ENCODE measurements around the gene RAB3GAP2. TPM values are rescaled to one million over a fixed set of nuclear protein-coding genes. Genes with fewer than 3 reads are reported as not detected.

RAB3GAP2 gene
- total and polyA plus RNA-seq, 2 of the 13 experiments (the other 11 are each of a cell fraction or from before 2014, with no cell fraction given), result 22.6 to 25.0 TPM

DNA sequence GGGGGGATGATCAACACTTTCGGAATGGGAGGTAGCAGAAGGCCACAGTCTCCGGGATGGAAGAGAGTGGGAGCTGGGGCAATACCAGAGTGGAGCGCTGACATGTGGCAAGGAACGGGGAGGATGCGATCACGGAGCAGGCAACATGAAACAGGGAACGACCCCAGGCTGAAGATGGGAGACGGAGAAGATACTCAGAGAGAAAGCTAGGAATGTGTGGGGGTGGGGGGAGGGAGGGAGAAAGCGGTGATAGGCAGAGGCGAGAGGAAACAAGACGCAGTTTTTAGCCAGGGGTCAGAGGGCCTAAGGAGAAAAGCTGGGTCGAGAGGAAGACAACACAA, 577 bp downstream of the RAB3GAP2 start (continued):
- TF ChIP-seq CEBPB (IDR thresholded peaks at IDR 0.05; ENCODE audit: borderline replicate concordance, low read depth, low read length), result no peak
- peak; percentile 57 for TF ChIP-seq PCBP2 (optimal IDR thresholded peaks at IDR 0.05; ENCODE audit: low read depth, low read length, poor library complexity, severe bottlenecking)

DNA sequence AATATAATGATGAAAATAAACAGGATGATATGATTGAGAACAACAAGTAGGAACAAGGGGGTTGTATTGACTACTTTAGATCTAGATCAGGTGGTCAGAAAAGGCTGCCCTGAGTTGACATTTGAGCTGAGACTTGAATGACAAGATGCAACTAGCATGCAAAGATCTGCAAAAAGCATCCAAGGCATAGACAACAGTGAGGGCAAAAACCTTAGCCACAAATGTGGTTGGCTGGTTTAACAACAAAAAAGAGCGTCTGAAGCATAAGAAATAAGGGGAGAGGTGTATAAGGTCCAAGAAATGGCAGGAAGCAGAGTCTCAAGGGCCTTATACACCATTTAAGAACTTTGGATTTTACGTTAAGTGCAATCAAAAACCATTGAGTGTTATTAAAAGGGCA, 3.2 kb downstream of the RAB3GAP2 start:
- peaks cover 3 to 9% of the 10 kb centered on the region in 2 experiments; a peak in 3 of 5 replicates for H3K36me3 ChIP-seq (replicated peaks in 1 of 2; ENCODE audit: control insufficient read depth in 1 of 2, insufficient read depth in 2 of 2, low read length in 2 of 2)
- no peak for FAIRE-seq

DNA sequence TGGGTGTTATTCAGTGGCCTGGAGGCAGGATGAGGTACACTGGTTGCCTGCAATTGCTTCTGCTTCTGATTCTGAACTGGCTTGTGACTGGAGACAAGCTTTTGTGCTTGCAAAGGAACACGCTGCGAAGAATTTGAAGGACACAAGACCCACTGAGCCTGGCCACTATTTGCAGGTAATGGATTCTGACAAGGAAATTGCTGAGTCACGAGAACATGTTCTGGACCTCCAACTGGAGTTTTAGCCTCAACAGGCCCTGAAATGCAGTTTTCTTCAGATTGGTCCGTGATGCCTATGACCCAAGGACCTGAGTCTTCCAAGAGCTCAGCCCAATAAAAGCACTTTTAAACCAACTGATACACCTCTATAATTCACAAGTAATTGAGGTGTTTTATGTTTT, 4.6 kb downstream of the RAB3GAP2 start:
- POLR2A ChIA-PET, result no interaction called here
- Histone ChIP-seq H3K4me3 (replicated peaks in 1 of 3; ENCODE audit: insufficient read depth in 1 of 3, low read depth in 2 of 3, low read length in 3 of 3) (no peak overlapping the region), H3K79me2 (ENCODE audit: insufficient read depth, low read length) (peaks cover 34% of the 10 kb centered on the region), H3K27me3 (ENCODE audit: control insufficient read depth in 1 of 2, insufficient read depth in 2 of 2, low read length in 2 of 2) (no peaks in the 10 kb centered on the region; a peak in 1 of 5 replicates), H3K27ac (ENCODE audit: extremely low read length, insufficient read depth, low read length) (no peak overlapping the region), H4K20me1 (ENCODE audit: insufficient read depth, low read length) (peaks cover 3% of the 10 kb centered on the region; the same call in 1 of the 2 replicates), H2AFZ (ENCODE audit: low read length) (no peak overlapping the region), H3K4me2 (ENCODE audit: low read depth, low read length) (no peak overlapping the region), H3K4me1 (ENCODE audit: insufficient read depth, low read length) (peaks cover 31% of the 10 kb centered on the region), H3K9ac (ENCODE audit: insufficient read depth, low read depth, low read length) (no peak overlapping the region), H3K9me3 (ENCODE audit: low read length) (no peaks in the 10 kb centered on the region), H3K36me3 (replicated peaks in 1 of 2; ENCODE audit: control insufficient read depth in 1 of 2, insufficient read depth in 2 of 2, low read length in 2 of 2) (peaks cover 3 to 9% of the 10 kb centered on the region in 2 experiments; a peak in 3 of 5 replicates)
- FAIRE-seq (no peak), DNase-seq (ENCODE audit: low spot score) (no peak), ATAC-seq (no peak)
- BruUV-seq (replicated peaks), result no TSS peak
- intact Hi-C loops (cut with micrococcal nuclease; ENCODE audit: unreplicated experiment) (no loop called here), in situ Hi-C loops (cut with HindIII; ENCODE audit: extremely low pct_ligation_motif_present, low pct_unique_long_range_greater_than_20kb) (no loop called here)
- 94% methylated on average over 4 of the region's 4 CpGs for WGBS (ENCODE audit: low lambda C conversion rate)
- CTCF ChIA-PET (ENCODE audit: low intra/inter-chr PET ratio, low total read pairs), result no interaction called here
- TF ChIP-seq ZNF850 (CRISPR knock-in tag; conservative IDR thresholded peaks at IDR 0.05), result no peak
- no peak for TF ChIP-seq ZNF839 (CRISPR knock-in tag; IDR thresholded peaks at IDR 0.05; ENCODE audit: borderline replicate concordance)
- peak; percentile 25 to 50; a peak in 3 of 4 replicates for TF ChIP-seq MAFK (conservative IDR thresholded peaks at IDR 0.05 in 1 of 2, IDR thresholded peaks at IDR 0.05 in 1 of 2; ENCODE audit: low read length in 2 of 2)
- no peak for TF ChIP-seq ZNF367 (CRISPR knock-in tag; IDR thresholded peaks at IDR 0.05; ENCODE audit: borderline replicate concordance)
- TF ChIP-seq NFE2L2 (IDR thresholded peaks at IDR 0.05; ENCODE audit: low read length), result peak; percentile 86
- no peak for TF ChIP-seq ZNF468 (CRISPR knock-in tag; IDR thresholded peaks at IDR 0.05)
- peak; percentile 24; the same call in 1 of the 2 replicates for TF ChIP-seq MAFF (IDR thresholded peaks at IDR 0.05; ENCODE audit: low read depth, low read length)
- no peak for TF ChIP-seq ISL2 (CRISPR knock-in tag; IDR thresholded peaks at IDR 0.05)
- no peak for TF ChIP-seq NR2C2 (CRISPR knock-in tag; IDR thresholded peaks at IDR 0.05; ENCODE audit: borderline replicate concordance)
- no peak for TF ChIP-seq KMT2B (CRISPR knock-in tag; IDR thresholded peaks at IDR 0.05)
- TF ChIP-seq SMYD3 (CRISPR knock-in tag; IDR thresholded peaks at IDR 0.05), result no peak

More for the DNA sequence above, 3.2 kb downstream of the RAB3GAP2 start:
- Histone ChIP-seq H3K27me3 (ENCODE audit: control insufficient read depth in 1 of 2, insufficient read depth in 2 of 2, low read length in 2 of 2) (peaks cover 0 to 4% of the 10 kb centered on the region in 2 experiments; a peak in 2 of 5 replicates), H3K79me2 (ENCODE audit: insufficient read depth, low read length) (peaks cover 34% of the 10 kb centered on the region), H3K4me1 (ENCODE audit: insufficient read depth, low read length) (peaks cover 35% of the 10 kb centered on the region), H3K9ac (ENCODE audit: insufficient read depth, low read depth, low read length) (no peak overlapping the region), H4K20me1 (ENCODE audit: insufficient read depth, low read length) (peaks cover 3% of the 10 kb centered on the region; the same call in 1 of the 2 replicates), H3K27ac (ENCODE audit: extremely low read length, insufficient read depth, low read length) (no peak overlapping the region), H2AFZ (ENCODE audit: low read length) (no peak overlapping the region), H3K4me2 (ENCODE audit: low read depth, low read length) (peak overlapping the region; percentile 26), H3K4me3 (replicated peaks in 1 of 3; ENCODE audit: insufficient read depth in 1 of 3, low read depth in 2 of 3, low read length in 3 of 3) (no peak overlapping the region), H3K9me3 (ENCODE audit: low read length) (no peaks in the 10 kb centered on the region)
- ATAC-seq (no peak), DNase-seq (ENCODE audit: low spot score) (no peak)
- BruUV-seq (replicated peaks), result no TSS peak
- ChIA-PET POLR2A (no interaction called here), CTCF (ENCODE audit: low intra/inter-chr PET ratio, low total read pairs) (no interaction called here)
- in situ Hi-C loops (cut with HindIII; ENCODE audit: extremely low pct_ligation_motif_present, low pct_unique_long_range_greater_than_20kb), result no loop called here
- intact Hi-C loops (cut with micrococcal nuclease; ENCODE audit: unreplicated experiment), result no loop called here
- WGBS (ENCODE audit: low lambda C conversion rate), result 100% methylated on average over 2 of the region's 2 CpGs
- TF ChIP-seq FOXP1 (IDR thresholded peaks at IDR 0.05) (no peak), FOXP1 (CRISPR knock-in tag; IDR thresholded peaks at IDR 0.05) (no peak), DNMT3B (CRISPR knock-in tag; conservative IDR thresholded peaks at IDR 0.05) (no peak), RBAK (CRISPR knock-in tag; IDR thresholded peaks at IDR 0.05) (no peak)
